Fibroblast of the aortic adventitia (primary cell): Measurements from ENCODE around the gene BUD13. TPM values are rescaled to one million over a fixed set of nuclear protein-coding genes. Genes with fewer than 3 reads are reported as not detected.

Experiments used
- DNase-seq: peaks from one replicate; pipeline ENCODE4 v3.0.0-alpha.2; 2010; ENCODE audit warnings: low read depth
- H3K4me3 ChIP-seq: 2 replicates; pipeline ENCODE4 v1.5.1; 2011; ENCODE audit warnings: low read depth, mild to moderate bottlenecking, control low read depth, low read length, moderate library complexity
- total RNA-seq: library from RNA; depleted of rRNA; stranded (reverse); fragments of >200 nt; gene quantifications from 2 replicates; pipeline ENCODE4 v1.2.3, GENCODE V29; 2012; ENCODE audit warnings: low replicate concordance
- TF ChIP-seq, protein P1 (sequence below): IDR thresholded peaks from 2 replicates; pipeline ENCODE4 v1.5.1; 2011; ENCODE audit warnings: mild to moderate bottlenecking, low read length, control low read depth, inconsistent platforms; ENCODE audit not compliant: insufficient read depth

BUD13 gene
- total RNA-seq, 1 donor = 14.6 TPM

- TF ChIP-seq, protein P1, sequence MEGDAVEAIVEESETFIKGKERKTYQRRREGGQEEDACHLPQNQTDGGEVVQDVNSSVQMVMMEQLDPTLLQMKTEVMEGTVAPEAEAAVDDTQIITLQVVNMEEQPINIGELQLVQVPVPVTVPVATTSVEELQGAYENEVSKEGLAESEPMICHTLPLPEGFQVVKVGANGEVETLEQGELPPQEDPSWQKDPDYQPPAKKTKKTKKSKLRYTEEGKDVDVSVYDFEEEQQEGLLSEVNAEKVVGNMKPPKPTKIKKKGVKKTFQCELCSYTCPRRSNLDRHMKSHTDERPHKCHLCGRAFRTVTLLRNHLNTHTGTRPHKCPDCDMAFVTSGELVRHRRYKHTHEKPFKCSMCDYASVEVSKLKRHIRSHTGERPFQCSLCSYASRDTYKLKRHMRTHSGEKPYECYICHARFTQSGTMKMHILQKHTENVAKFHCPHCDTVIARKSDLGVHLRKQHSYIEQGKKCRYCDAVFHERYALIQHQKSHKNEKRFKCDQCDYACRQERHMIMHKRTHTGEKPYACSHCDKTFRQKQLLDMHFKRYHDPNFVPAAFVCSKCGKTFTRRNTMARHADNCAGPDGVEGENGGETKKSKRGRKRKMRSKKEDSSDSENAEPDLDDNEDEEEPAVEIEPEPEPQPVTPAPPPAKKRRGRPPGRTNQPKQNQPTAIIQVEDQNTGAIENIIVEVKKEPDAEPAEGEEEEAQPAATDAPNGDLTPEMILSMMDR = no peak
- no peak for DNase-seq
- no peak overlapping the region for H3K4me3 ChIP-seq
These were observed 70.9 kb downstream of the BUD13 start for GRCh38 chr11:116701876-116702275.

DNA sequence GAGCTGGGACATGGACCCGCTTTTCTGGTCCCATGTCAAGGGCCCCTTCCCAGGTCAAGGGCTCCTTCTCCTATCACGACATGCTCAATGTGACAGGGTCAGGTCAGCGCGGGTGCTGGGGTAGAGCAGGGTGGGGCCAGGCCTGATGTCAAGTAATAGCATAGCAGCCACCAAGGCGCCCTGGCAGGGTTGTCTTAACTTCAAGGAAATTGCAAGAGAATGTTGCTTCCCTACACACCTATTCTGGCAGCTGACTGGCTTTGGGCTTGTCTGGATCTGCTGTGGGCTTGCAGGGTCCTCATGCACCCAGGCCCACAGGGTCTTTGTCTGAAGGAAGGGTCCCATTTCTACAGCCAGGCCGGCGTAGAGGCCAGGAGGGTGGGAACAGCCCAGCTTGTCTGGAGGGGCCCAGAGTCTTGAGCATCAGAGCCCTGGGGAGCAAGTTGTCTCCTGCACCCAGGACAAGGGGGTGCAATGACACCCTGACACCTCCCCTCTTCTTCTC is 71.4 kb downstream of the BUD13 start:
- DNase-seq = no peak
- no peak overlapping the region for H3K4me3 ChIP-seq
- TF ChIP-seq, protein P1 = no peak

DNA sequence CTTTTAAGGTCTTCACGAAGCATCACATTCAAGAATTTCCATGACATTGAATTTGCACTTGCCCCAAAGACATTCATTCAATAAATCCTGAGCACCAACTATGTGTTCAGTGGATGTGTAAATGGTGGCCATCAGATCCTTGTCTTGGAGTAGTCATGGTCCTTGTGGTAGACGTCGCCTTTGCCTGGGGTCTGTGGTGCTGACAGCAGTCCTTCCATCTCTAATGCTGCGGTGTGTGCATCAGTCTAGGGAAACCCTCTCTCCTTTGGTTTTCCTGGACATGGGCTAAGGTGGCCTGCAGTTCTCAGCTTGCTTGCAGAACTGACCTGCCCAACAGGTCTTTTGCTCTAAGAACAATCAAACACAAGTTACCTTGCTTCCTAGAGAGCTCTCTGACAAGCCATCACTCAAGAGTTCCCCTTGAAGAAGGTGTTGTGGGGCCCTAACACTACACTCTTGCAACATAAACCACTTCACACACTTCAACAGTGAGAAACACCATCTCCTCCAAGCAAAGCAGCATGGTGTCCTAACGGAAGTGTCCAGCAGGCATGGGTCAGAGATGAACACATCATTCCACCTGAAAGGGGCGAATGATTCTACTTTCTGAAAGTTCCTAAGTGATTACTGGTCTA is 72.1 kb downstream of the BUD13 start:
- no peak overlapping the region for H3K4me3 ChIP-seq
- TF ChIP-seq, protein P1 = no peak
- DNase-seq = no peak

Other genes with a start within 250 kb of the BUD13 start
- 25.5 and 37.1 TPM in 2 replicates for gene ZPR1, start 15.0 kb upstream of the BUD13 start, total RNA-seq
- gene APOA5, start 18.9 kb upstream of the BUD13 start, total RNA-seq = not detected in 2 replicates
- gene APOA4, start 50.3 kb upstream of the BUD13 start, total RNA-seq = not detected in 2 replicates
- not detected in 2 replicates for gene APOC3, start 56.9 kb upstream of the BUD13 start, total RNA-seq
- gene APOA1, start 64.6 kb upstream of the BUD13 start, total RNA-seq = 0.72 and 70.3 TPM in 2 replicates